CD14-positive monocyte (primary cell): ENCODE results near the gene GPR27. TPM values are rescaled to one million over a fixed set of nuclear protein-coding genes. Genes with fewer than 3 reads are reported as not detected.

Source experiments
- DNase-seq, 3 donors: peaks; one replicate each; pipeline ENCODE4 v3.0.0-alpha.2; 2011 to 2022
- H2AFZ ChIP-seq: 2 replicates; pipeline ENCODE4 v1.6.0; 2012; ENCODE audit warnings: mild to moderate bottlenecking, low read depth, low read length, inconsistent platforms; ENCODE audit not compliant: insufficient read depth, poor library complexity, severe bottlenecking
- H3K27ac ChIP-seq, 2 donors: 1 replicate in 1 of 2; 2 replicates in 1 of 2; pipeline ENCODE4 v1.5.1; 2012 to 2013; ENCODE audit warnings: low read length in 2 of 2, control low read depth in 1 of 2, inconsistent platforms in 1 of 2, low read depth in 1 of 2, mild to moderate bottlenecking in 1 of 2
- H3K27me3 ChIP-seq, 2 donors: one replicate each; pipeline versions ENCODE4 v1.6.0 to v1.6.1; 2011 to 2013; ENCODE audit warnings: low read length in 2 of 2; ENCODE audit not compliant: control insufficient read depth in 2 of 2, insufficient read depth in 2 of 2
- H3K36me3 ChIP-seq, 2 donors: replicated peaks in 1 of 2; 1 replicate in 1 of 2; 2 replicates in 1 of 2; pipeline versions ENCODE4 v1.5.1 to v1.6.1; 2012 to 2013; ENCODE audit warnings: low read length in 2 of 2, control low read depth in 1 of 2, inconsistent platforms in 1 of 2, mild to moderate bottlenecking in 1 of 2; ENCODE audit not compliant: insufficient read depth in 2 of 2, control insufficient read depth in 1 of 2
- H3K4me1 ChIP-seq, 2 donors: 1 replicate in 1 of 2; 2 replicates in 1 of 2; pipeline versions ENCODE4 v1.5.1 to v1.6.1; 2012 to 2013; ENCODE audit warnings: low read length in 2 of 2, control low read depth in 1 of 2, inconsistent platforms in 1 of 2, mild to moderate bottlenecking in 1 of 2, moderate library complexity in 1 of 2; ENCODE audit not compliant: insufficient read depth in 2 of 2, control insufficient read depth in 1 of 2
- H3K4me2 ChIP-seq: replicated peaks from 2 replicates; pipeline ENCODE3; 2012; ENCODE audit warnings: low read length, moderate library complexity, mild to moderate bottlenecking; ENCODE audit not compliant: poor library complexity, severe bottlenecking; ENCODE audit errors: extremely low read depth
- H3K4me3 ChIP-seq, 3 experiments: fragments of 200-600 bp in 1 of 3; sonication (generic) in 1 of 3; replicated peaks in 1 of 3; 1 replicate in 2 of 3; 2 replicates in 1 of 3; pipeline ENCODE4 v1.5.1; 2011 to 2013; ENCODE audit warnings: low read length in 3 of 3, mild to moderate bottlenecking in 3 of 3, control low read depth in 2 of 3, low read depth in 2 of 3, inconsistent platforms in 1 of 3, moderate library complexity in 1 of 3
- H3K79me2 ChIP-seq: 2 replicates; pipeline ENCODE4 v1.6.0; 2012; ENCODE audit warnings: mild to moderate bottlenecking, control low read depth, inconsistent platforms, low read length, moderate library complexity; ENCODE audit not compliant: insufficient read depth
- H3K9ac ChIP-seq: 2 replicates; pipeline ENCODE4 v1.6.0; 2017; ENCODE audit warnings: low read length, mild to moderate bottlenecking; ENCODE audit not compliant: insufficient read depth, poor library complexity, severe bottlenecking
- H3K9me3 ChIP-seq, 2 donors: replicated peaks in 1 of 2; 1 replicate in 1 of 2; 2 replicates in 1 of 2; pipeline versions ENCODE4 v1.5.1 to v1.6.1; 2012 to 2013; ENCODE audit warnings: low read length in 2 of 2, control low read depth in 1 of 2; ENCODE audit not compliant: control insufficient read depth in 1 of 2, insufficient read depth in 1 of 2
- H4K20me1 ChIP-seq: 2 replicates; pipeline ENCODE4 v1.6.0; 2012; ENCODE audit warnings: mild to moderate bottlenecking, low read length, control low read depth, moderate library complexity; ENCODE audit not compliant: insufficient read depth
- H3K27ac Mint-ChIP-seq, 7 donors: one replicate each; pipeline ENCODE4 v1.8.0; 2020; ENCODE audit warnings: mild to moderate bottlenecking in 7 of 7, mixed read lengths in 7 of 7, moderate library complexity in 6 of 7, inconsistent platforms in 2 of 7
- H3K27me3 Mint-ChIP-seq, 3 donors: one replicate each; pipeline ENCODE4 v1.8.0; 2021 to 2022; ENCODE audit warnings: low read depth in 3 of 3, mild to moderate bottlenecking in 3 of 3, mixed read lengths in 3 of 3, moderate library complexity in 3 of 3, inconsistent platforms in 1 of 3
- H3K36me3 Mint-ChIP-seq, 2 donors: one replicate each; pipeline ENCODE4 v1.8.0; 2020; ENCODE audit warnings: mixed read lengths in 2 of 2, inconsistent platforms in 1 of 2, mild to moderate bottlenecking in 1 of 2
- H3K4me1 Mint-ChIP-seq: one replicate; pipeline ENCODE4 v1.8.0; 2020; ENCODE audit warnings: mild to moderate bottlenecking, mixed read lengths
- H3K4me3 Mint-ChIP-seq, 2 donors: one replicate each; pipeline ENCODE4 v1.8.0; 2020; ENCODE audit warnings: mild to moderate bottlenecking in 2 of 2, mixed read lengths in 2 of 2, moderate library complexity in 1 of 2
- H3K9me3 Mint-ChIP-seq, 7 donors: one replicate each; pipeline ENCODE4 v1.8.0; 2020 to 2022; ENCODE audit warnings: mixed read lengths in 7 of 7, mild to moderate bottlenecking in 6 of 7, moderate library complexity in 6 of 7, inconsistent platforms in 2 of 7
- WGBS: methylation state at CpG from one replicate; pipeline ENCODE4 v1.1.5; 2013; ENCODE audit warnings: missing lambda C conversion rate; ENCODE audit not compliant: insufficient coverage; 5-methylcytosine and 5-hydroxymethylcytosine counted together
- intact Hi-C, 2 donors: fragments of 100-400 bp; cut with micrococcal nuclease; formaldehyde crosslinking; loops; one replicate each; pipeline versions ENCODE4 v1.15.0 to v1.15.1; 2023
- polyA plus RNA-seq, 3 donors: library from polyadenylated mRNA; depleted of rRNA in 1 of 3; unstranded in 2 of 3; stranded (reverse) in 1 of 3; fragments of 300-500 nt in 2 of 3; fragments of >200 nt in 1 of 3; fragmentation: Illumina TruSeq in 2 of 3; gene quantifications; 1 replicate in 2 of 3; 2 replicates in 1 of 3; pipeline ENCODE4 v1.2.3, GENCODE V29; 2012 to 2021
- TF ChIP-seq, protein P1 (sequence below): fragments of 200-600 bp; IDR thresholded peaks from one replicate; pipeline ENCODE4 v1.8.0; 2022; ENCODE audit warnings: antibody characterized with exemption, mild to moderate bottlenecking

GPR27 gene
- polyA plus RNA-seq, 3 donors = 5.7 to 19.6 (median 6.6) TPM

DNA sequence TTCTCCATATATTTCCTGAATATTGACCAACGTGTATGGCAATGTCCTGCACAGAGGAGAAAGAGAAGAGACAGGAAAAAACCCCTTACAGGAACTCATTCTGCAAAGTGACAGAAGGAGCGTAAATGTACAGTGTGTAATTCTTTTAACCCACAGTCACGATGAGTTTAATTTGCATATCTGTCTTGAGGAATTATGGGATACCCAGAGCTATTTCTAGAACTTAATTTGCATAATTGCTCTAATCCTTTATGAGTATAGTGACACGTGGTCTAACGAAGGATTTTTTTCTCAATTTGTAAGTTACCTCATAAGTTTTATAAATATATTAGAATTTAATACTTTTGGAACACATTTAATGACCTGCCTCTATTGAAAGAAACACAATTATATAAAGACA, 9.8 kb downstream of the GPR27 start:
- H3K36me3 ChIP-seq = peaks cover 0 to 4% of the 10 kb centered on the region in 2 donors
- no CpG with 5 or more reads among the region's 5 CpGs for WGBS
- peaks cover 5% of the 10 kb centered on the region for H3K79me2 ChIP-seq
- peaks cover 22% of the 10 kb centered on the region for H3K4me1 Mint-ChIP-seq
- H3K36me3 Mint-ChIP-seq = peaks cover 13 to 19% of the 10 kb centered on the region in 2 donors
- no peak for DNase-seq
- TF ChIP-seq, protein P1, sequence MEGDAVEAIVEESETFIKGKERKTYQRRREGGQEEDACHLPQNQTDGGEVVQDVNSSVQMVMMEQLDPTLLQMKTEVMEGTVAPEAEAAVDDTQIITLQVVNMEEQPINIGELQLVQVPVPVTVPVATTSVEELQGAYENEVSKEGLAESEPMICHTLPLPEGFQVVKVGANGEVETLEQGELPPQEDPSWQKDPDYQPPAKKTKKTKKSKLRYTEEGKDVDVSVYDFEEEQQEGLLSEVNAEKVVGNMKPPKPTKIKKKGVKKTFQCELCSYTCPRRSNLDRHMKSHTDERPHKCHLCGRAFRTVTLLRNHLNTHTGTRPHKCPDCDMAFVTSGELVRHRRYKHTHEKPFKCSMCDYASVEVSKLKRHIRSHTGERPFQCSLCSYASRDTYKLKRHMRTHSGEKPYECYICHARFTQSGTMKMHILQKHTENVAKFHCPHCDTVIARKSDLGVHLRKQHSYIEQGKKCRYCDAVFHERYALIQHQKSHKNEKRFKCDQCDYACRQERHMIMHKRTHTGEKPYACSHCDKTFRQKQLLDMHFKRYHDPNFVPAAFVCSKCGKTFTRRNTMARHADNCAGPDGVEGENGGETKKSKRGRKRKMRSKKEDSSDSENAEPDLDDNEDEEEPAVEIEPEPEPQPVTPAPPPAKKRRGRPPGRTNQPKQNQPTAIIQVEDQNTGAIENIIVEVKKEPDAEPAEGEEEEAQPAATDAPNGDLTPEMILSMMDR = no peak
- no peak overlapping the region for H3K4me3 ChIP-seq
- intact Hi-C loops = no loop called here
- no peak overlapping the region for H3K27ac Mint-ChIP-seq
- H3K9me3 ChIP-seq = no peaks in the 10 kb centered on the region
- no peak overlapping the region for H3K4me3 Mint-ChIP-seq
- H4K20me1 ChIP-seq = no peaks in the 10 kb centered on the region
- H3K27ac ChIP-seq = no peak overlapping the region
- peaks cover 9 to 19% of the 10 kb centered on the region in 2 donors for H3K4me1 ChIP-seq
- no peaks in the 10 kb centered on the region for H3K27me3 ChIP-seq
- no peak overlapping the region for H3K4me2 ChIP-seq
- H2AFZ ChIP-seq = no peak overlapping the region
- H3K9ac ChIP-seq = no peak overlapping the region
- H3K9me3 Mint-ChIP-seq = no peaks in the 10 kb centered on the region
- peaks cover 0 to 7% (median 2%) of the 10 kb centered on the region in 3 donors for H3K27me3 Mint-ChIP-seq

DNA sequence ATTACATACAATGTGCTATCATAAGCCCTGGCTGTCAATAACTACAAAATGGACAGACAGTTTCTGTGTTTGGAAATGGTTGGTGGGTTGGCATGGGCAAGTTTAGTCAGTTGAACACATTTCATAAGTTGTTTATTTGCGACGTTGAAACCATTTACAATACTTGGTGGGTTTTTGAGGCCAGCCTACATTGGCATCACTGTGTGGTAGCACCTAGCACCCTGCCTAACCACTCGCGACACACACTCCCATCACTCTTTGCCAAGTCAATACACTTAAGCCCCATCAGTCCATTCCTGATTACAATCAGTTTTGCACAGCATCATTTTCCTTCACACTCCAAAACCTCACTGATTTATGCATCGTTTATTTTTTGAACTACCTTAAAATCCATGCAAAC, 17.5 kb downstream of the GPR27 start:
- H4K20me1 ChIP-seq = peaks cover 4% of the 10 kb centered on the region
- H3K27ac Mint-ChIP-seq = no peak overlapping the region
- H3K4me3 ChIP-seq = no peak overlapping the region
- no peak overlapping the region for H3K9ac ChIP-seq
- peaks cover under 1 to 3% (median 1%) of the 10 kb centered on the region in 3 donors for H3K27me3 Mint-ChIP-seq
- peaks cover 21% of the 10 kb centered on the region for H3K4me1 Mint-ChIP-seq
- no peak overlapping the region for H3K27ac ChIP-seq
- no peaks in the 10 kb centered on the region for H3K9me3 Mint-ChIP-seq
- H3K4me3 Mint-ChIP-seq = no peak overlapping the region
- no peak overlapping the region for H3K4me2 ChIP-seq
- H3K4me1 ChIP-seq = no peaks in the 10 kb centered on the region
- H3K27me3 ChIP-seq = no peaks in the 10 kb centered on the region
- no peak for DNase-seq
- intact Hi-C loops = no loop called here
- peaks cover 62% of the 10 kb centered on the region for H3K79me2 ChIP-seq
- H3K9me3 ChIP-seq = no peaks in the 10 kb centered on the region
- H3K36me3 Mint-ChIP-seq = peaks cover 46 to 51% of the 10 kb centered on the region in 2 donors
- 93% methylated on average over 4 of the region's 5 CpGs for WGBS
- TF ChIP-seq, protein P1 = no peak
- H3K36me3 ChIP-seq = peaks cover 0 to 53% of the 10 kb centered on the region in 2 donors
- no peak overlapping the region for H2AFZ ChIP-seq
